ENCODE measurements around the gene NANOG.
"Not testable (repeated sequence)": the region's sequence is repeated elsewhere in the genome, so short reads cannot be mapped to it uniquely, and the experiment has no call there.

Gene NANOG

DNA sequence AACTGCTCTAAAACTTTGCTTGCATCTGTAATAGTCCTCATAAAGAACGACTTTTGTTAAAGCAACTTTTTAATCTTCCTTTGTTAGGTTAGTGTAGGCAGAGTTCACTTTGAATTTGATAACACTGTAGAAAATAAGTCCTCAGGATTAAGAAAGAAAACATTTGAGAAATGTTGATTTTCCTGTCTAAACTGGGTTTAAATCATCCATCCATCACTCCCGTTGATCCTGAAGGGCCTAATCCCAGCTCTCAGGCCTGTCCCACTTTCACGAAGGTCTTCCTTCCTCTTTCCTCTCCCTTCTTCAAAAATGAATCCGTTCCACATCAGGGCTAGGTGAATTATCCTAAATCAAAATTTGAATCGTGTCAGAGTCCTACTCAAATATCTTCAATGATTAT lies 46.6 kb downstream of the NANOG start:
- DNase-seq (ENCODE audit: low read depth) = no peak
- TF ChIP-seq, protein P1, sequence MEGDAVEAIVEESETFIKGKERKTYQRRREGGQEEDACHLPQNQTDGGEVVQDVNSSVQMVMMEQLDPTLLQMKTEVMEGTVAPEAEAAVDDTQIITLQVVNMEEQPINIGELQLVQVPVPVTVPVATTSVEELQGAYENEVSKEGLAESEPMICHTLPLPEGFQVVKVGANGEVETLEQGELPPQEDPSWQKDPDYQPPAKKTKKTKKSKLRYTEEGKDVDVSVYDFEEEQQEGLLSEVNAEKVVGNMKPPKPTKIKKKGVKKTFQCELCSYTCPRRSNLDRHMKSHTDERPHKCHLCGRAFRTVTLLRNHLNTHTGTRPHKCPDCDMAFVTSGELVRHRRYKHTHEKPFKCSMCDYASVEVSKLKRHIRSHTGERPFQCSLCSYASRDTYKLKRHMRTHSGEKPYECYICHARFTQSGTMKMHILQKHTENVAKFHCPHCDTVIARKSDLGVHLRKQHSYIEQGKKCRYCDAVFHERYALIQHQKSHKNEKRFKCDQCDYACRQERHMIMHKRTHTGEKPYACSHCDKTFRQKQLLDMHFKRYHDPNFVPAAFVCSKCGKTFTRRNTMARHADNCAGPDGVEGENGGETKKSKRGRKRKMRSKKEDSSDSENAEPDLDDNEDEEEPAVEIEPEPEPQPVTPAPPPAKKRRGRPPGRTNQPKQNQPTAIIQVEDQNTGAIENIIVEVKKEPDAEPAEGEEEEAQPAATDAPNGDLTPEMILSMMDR (conservative IDR thresholded peaks at IDR 0.05; ENCODE audit: low read depth, low read length) = no peak

DNA sequence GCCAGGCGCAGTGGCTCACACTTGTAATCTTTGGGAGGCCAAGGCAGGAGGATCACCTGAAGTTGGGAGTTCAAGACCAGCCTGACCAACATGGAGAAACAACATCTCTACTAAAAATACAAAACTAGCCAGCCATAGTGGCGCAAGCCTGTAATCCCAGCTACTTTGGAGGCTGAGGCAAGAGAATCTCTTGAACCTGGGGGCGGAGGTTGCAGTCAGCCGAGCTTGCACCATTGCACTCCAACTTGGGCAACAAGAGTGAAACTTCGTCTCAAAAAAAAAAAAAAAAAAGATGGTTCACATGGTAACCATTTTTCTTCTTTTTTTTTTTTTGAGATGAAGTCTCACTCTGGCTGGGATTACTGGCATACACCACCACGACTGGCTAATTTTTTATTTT lies 48.2 kb downstream of the NANOG start:
- no peak for DNase-seq (ENCODE audit: low read depth)
- H3K4me3 ChIP-seq (ENCODE audit: low read depth, low read length) = no peak overlapping the region
- TF ChIP-seq, protein P1 (conservative IDR thresholded peaks at IDR 0.05; ENCODE audit: low read depth, low read length) = no peak

More for the DNA sequence above, 46.6 kb downstream of the NANOG start:
- H3K4me3 ChIP-seq (ENCODE audit: low read depth, low read length) = no peak overlapping the region

DNA sequence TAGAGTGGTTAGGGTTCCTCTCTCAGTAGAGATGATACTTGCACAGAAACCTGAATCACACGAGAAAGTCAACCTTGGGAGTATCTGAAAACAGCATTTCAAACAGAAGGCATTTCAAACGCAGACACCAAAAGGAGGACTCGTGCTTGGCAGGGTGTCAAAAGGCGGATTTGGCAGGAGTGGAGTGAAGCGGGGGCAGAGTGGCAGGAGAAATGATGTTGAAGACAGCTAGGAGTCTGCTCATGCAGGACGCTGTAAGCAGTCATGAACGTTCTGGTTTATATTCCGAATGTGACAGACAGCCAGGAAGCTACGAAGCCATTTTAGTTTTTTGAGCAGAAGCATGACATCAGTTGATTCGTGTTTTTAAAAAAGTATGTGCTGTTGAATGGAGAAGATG lies 50.0 kb downstream of the NANOG start:
- not testable (repeated sequence) for H3K4me3 ChIP-seq (ENCODE audit: low read depth, low read length); DNase-seq (ENCODE audit: low read depth)

DNA sequence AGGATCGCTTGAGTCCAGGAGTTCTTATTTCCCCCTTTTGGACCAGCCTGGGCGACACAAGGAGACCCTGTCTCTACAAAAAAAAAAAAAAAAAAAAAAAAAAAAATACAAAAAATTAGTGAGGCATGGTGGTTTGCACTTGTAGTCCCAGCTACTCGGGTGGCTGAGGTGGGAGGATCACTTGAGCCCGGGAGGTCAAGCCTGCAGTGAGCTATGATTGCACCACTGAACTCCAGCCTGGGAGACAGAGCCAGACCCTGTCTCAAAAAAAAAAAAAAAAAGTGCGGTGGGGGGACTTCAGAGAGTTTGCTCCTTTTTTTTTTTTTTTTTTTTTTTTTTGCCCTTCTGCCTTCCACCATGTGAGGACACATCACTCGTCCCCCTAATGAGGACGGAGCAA lies 50.6 kb downstream of the NANOG start:
- DNase-seq (ENCODE audit: low read depth); H3K4me3 ChIP-seq (ENCODE audit: low read depth, low read length): not testable (repeated sequence)

DNA sequence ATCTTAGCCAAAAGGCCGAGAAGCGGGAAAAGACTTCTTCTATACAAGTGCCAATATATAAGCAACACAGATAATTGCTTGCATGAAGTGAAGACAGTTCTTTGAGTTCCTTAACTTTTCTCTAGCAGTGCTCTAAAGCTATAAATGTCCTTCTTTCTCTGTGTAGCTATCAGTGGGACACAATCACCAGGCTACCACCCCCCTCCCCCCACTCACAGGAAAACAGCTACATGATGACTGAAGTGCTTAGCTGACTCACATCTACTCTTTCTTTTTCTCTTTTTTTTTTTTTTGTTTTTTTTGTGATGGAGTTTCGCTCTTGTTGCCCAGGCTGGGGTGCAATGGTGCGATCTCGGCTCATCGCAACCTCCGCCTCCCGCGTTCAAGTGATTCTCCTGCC lies 53.2 kb downstream of the NANOG start:
- not testable (repeated sequence) for H3K4me3 ChIP-seq (ENCODE audit: low read depth, low read length); DNase-seq (ENCODE audit: low read depth)

DNA sequence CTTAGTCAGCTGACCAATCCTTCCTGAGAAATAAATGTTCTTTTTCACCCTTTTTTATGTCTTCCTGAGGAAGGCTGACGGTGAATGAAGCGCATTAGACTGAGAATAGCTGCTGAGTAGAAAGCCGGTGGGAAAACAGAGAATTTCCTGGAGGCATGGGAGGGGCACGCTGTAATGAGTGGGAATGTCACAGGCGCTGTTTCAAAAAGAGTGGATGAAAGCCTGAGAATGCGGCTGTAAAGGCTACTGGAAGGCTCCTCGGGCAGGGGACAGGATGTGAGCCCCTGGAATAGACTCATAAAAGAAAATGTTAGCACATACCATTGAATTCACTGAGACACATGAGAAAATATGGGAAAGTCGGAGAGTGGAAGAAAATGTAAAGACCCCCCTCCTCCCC lies 53.9 kb downstream of the NANOG start:
- not testable (repeated sequence) for H3K4me3 ChIP-seq (ENCODE audit: low read depth, low read length); DNase-seq (ENCODE audit: low read depth)

DNA sequence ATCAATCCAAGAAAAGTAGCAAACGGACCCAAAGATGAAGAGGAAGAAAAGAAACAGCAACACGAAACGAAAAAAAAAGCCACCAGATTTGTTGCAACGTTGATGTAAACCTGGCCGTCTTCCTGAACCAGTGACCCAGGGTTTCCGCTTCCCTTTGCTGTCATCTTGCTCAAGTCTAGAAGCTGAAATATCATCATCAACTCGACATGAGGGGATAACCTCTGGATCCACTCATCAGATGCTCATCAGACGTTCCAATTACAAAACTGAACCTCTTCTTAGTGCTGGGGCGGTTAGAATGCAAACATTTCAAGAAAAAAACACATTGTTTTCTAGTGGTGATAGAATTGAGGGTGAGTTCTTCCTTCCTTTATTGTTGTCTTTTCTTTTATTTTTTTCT lies 54.4 kb downstream of the NANOG start:
- H3K4me3 ChIP-seq (ENCODE audit: low read depth, low read length) = not testable (repeated sequence)

DNA sequence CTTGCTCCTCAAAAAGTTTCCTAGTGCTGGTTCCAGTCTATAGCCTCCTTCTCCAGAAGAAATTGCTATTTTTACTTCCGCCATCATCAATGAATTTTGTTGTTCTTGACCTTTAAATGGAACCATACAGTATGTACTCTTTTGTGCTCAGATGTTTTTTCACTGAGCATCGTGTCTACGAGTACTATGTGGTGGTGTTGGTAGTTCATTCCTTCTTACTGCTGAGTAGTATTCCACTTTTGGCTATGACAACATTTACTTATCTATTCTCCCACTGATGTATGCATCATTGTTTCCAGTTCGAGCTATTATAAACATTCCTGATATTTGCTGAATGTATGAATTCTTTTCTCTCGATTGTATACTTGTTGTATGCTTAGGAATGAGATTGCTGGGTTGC lies 54.9 kb downstream of the NANOG start:
- TF ChIP-seq, protein P1 (conservative IDR thresholded peaks at IDR 0.05; ENCODE audit: low read depth, low read length) = no peak
- H3K4me3 ChIP-seq (ENCODE audit: low read depth, low read length) = no peak overlapping the region
- peak; percentile 33 for DNase-seq (ENCODE audit: low read depth)

More for the DNA sequence above, 54.4 kb downstream of the NANOG start:
- DNase-seq (ENCODE audit: low read depth) = peak; percentile 37

DNA sequence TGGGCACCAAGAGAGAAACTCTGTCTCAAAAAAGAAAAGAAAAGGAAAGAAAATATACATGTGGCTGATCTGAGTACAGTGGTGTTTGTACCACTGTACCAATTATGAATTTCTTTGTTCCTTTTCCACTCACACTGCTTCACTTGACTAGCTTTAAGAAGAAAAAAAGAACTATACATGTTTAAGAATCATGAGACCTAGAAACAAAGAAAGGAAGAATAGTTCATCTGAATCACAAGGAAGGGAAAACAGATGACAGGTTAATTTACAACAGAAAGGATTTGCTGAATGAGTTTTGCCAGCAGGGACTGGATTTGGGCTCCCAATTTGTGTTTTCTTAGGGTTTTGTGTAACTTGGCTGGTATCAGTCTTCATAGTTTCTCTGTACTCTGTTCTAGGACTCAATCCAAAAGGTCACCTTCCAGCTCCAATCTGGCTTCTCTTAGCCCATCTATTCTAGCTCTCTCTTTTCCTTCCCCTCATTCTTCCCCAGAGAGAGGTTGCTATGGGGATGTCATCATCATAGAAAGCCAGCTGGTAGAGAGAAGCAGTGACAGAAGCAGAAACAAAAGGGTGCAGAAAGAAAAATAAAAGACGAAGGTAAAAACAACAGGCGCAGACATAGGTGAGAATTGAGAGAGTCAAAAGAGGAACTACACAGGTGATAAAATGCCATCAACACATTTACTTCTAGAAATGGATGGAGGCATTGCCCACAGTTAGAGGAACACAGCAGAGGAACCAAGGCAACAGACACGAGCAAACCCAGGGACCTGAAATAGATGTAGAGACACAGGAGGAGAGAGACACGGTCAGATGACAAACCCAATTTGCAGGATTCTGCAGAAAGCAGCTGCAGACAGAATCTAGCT lies 58.3 kb downstream of the NANOG start:
- DNase-seq (ENCODE audit: low read depth) = peak; percentile 37
- not testable (repeated sequence) for H3K4me3 ChIP-seq (ENCODE audit: low read depth, low read length)

DNA sequence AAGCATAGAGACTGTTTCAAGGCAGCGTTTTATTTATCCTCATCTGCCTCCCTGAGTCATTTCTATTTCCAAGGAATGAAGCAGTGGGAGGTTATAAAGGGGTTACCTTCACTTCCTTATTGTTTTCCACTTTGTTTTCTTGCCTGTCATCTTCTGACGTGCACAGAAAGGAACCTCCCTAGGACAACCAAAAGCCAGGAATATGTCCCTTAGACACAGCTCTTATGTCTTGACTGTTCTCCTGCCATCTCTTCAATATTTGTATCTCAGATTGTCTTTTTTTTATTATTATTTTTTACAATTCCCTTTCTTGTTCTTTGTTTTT lies 58.9 kb downstream of the NANOG start:
- not testable (repeated sequence) for H3K4me3 ChIP-seq (ENCODE audit: low read depth, low read length); DNase-seq (ENCODE audit: low read depth)
